GM12872 (cell line): ENCODE data around the gene RHOJ.

Source experiments
- CTCF ChIP-seq: IDR thresholded peaks from 3 replicates; pipeline ENCODE4 v1.5.1; 2011; ENCODE audit warnings: low read depth, mild to moderate bottlenecking, low read length, moderate library complexity; ENCODE audit not compliant: insufficient read depth

Gene RHOJ

GRCh38 chr14:63209160-63209559 lies 4.9 kb downstream of the RHOJ start:
- no peak for TF ChIP-seq CTCF

DNA sequence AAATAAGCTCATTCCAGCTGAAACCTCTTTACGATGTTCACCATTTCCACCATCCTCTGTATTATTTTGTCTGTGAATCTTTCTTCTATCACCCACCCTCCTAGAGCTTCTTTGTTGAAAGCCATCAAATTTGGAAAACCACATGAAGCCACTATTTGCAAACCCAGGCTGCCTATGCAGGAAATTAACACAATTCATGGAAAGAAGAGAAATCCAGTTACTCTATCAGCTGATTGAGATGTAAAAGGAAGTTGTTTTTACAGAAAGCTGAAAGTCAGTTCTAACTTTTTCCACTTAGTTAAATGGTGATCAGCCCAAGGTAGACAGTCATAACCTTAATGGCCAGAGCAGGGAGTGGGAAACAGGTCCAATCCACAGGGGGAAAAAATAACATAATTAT lies 6.6 kb downstream of the RHOJ start:
- TF ChIP-seq CTCF = no peak

DNA sequence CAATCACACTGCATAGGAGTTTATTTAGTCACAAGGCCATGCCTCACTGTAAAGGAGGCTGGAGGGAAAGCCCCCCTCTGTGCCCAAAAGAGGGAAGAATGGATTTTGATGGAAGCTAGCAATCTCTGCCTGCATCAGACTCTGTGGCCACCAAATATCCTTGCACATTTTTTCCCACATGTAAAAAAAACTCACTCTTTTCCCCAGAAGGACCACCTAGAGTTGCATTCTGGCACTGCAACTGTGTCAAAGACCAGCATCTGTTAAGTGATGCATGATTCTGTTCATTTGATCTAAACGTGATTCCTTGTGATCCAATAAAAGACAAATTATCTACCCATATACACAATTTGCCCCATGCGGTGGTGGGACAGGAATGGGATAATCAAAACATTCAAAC lies 8.0 kb downstream of the RHOJ start:
- peak; percentile 26; the same call in 1 of the 3 replicates for TF ChIP-seq CTCF

DNA sequence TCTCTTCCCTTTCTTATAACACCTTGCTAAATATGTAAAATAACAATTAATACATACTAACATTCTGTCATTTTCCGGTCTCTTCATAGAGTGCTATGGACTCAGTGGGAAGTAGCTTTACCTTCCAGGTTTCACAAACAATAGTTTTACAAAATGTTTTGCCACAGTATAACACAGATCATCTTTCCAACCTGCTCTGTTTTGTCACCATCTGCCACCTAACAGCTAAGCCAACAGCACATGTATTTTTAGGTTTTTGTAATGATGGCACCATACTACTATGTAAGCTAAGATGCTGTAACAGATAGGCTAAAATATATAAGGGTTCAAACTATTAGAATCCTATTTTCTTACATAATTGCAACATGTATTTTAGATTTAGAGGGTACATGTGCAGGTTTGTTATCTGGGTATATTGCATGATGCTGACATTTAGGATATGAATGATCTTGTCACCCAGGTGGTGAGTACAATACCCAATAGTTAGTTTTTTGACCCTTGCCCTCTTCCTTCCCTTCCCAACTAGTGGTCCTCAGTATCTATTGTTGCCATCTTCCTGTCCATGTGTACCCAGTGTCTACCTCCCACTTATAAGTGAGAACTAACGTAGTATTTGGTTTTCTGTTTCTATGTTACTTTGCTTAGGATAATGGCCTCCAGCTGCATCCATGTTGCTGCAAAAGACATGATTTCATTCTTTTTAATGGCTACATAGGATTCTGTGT lies 8.7 kb downstream of the RHOJ start:
- no peak for TF ChIP-seq CTCF

DNA sequence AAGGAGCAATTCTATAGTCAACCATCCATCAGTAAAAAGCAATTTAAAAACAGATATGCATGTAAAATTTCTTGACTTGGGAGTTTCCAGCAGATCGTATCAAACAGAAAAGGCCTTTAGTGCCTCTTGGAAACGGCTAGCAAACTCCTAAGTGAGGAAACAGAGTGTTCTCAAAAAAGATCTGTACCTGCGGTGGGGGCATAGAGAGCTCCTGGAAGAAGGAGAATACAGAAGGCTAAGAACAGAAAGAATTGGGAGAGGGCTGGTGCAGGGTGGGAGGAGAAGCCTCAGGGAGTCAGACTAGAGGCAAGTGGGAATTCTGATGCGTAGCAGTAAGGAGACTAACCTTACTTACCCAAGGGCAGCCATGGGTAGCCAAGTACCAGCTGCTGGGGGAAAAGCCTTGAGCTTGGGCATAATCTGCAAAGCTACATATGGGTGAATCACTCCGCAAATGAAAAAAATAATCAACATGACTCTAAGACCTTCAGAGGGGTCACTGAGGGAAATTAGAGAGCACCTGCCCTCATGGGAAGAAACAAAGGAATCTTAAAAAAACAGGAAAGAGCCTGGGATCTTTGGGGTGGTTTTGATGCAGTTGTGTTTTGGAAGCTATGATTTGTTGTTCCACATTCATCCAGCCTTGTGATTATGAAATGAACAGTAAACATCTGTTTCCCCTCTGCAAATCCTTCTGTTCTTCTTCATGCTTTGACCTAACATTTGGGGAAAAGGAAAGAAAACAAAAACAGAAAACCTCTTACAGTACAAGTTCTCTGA lies 10.4 kb downstream of the RHOJ start:
- TF ChIP-seq CTCF = no peak

DNA sequence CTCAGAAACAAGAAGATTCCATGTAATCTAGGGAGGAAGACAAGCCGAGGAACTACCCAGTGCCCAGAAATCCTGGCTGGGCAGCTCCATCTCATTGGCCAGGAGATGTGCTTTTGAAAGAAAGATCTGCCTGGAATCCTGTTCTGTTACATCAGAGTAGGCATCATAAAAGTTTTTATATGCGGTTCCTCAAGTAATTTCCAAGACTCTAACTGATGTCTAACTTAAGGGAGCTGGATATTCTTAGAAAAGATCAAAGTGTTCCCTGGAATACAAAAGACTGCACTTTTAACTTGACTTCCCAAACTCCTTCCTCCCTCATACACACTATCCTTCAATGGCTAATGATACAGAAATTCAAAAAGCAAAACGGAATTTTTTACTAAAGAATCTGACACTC lies 16.3 kb downstream of the RHOJ start:
- no peak for TF ChIP-seq CTCF

GRCh38 chr14:63223596-63223995 lies 19.4 kb downstream of the RHOJ start:
- no peak for TF ChIP-seq CTCF
